PFSK-1 (cell line): ENCODE results near the gene HAGH.

Source experiments
- POLR2AphosphoS5 ChIP-seq: IDR thresholded peaks from 2 replicates; pipeline ENCODE4 v1.6.1; 2012; ENCODE audit warnings: low read depth, mild to moderate bottlenecking, control low read depth, low read length, moderate library complexity
- TAF1 ChIP-seq: IDR thresholded peaks from 2 replicates; pipeline ENCODE4 v1.6.1; 2012; ENCODE audit warnings: low read length, control low read depth, borderline replicate concordance; ENCODE audit not compliant: insufficient read depth

- TF ChIP-seq POLR2AphosphoS5 (no peak), TAF1 (no peak)
These were observed 39.1 kb downstream of the HAGH start for GRCh38 chr16:1787322-1788094.
